Tibial nerve (tissue), 4 donors: Measurements from ENCODE around the gene ITIH3. TPM values are rescaled to one million over a fixed set of nuclear protein-coding genes. Genes with fewer than 3 reads are reported as not detected.

Experiments
- DNase-seq, 2 donors: peaks; one replicate each; pipeline ENCODE4 v3.0.0-alpha.2; 2019; ENCODE audit warnings: low spot score in 2 of 2
- H3K27ac ChIP-seq, 4 donors: fragments of 200-600 bp; sonication (generic) in 3 of 4; one replicate each; pipeline ENCODE4 v1.5.1; 2017 to 2019; ENCODE audit warnings: mild to moderate bottlenecking in 1 of 4
- H3K27me3 ChIP-seq, 2 donors: fragments of 200-600 bp; sonication (generic) in 1 of 2; one replicate each; pipeline versions ENCODE4 v1.5.1 to v1.6.0; 2017 to 2019
- H3K36me3 ChIP-seq, 3 donors: fragments of 200-600 bp; sonication (generic); one replicate each; pipeline ENCODE4 v1.5.1; 2018 to 2019
- H3K4me1 ChIP-seq, 4 donors: fragments of 200-600 bp; sonication (generic) in 3 of 4; one replicate each; pipeline ENCODE4 v1.5.1; 2017 to 2019
- H3K4me3 ChIP-seq, 4 donors: fragments of 200-600 bp; sonication (generic) in 3 of 4; one replicate each; pipeline ENCODE4 v1.5.1; 2017 to 2019; ENCODE audit warnings: mild to moderate bottlenecking in 1 of 4, moderate library complexity in 1 of 4
- H3K9me3 ChIP-seq, 4 donors: fragments of 200-600 bp; sonication (generic) in 3 of 4; one replicate each; pipeline ENCODE4 v1.5.1; 2017 to 2019
- EP300 ChIP-seq, 2 donors: sonication (generic); formaldehyde crosslinking; IDR thresholded peaks; one replicate each; pipeline ENCODE4 v1.6.1; 2017; ENCODE audit warnings: antibody characterized with exemption in 2 of 2, mild to moderate bottlenecking in 1 of 2
- POLR2A ChIP-seq, 2 donors: fragments of 450-650 bp; IDR thresholded peaks; one replicate each; pipeline ENCODE4 v1.6.1; 2017; ENCODE audit warnings: antibody characterized with exemption in 2 of 2, mild to moderate bottlenecking in 2 of 2, moderate library complexity in 2 of 2
- WGBS, 2 donors: methylation state at CpG; one replicate each; pipeline ENCODE4 v1.1.5; 2018; 5-methylcytosine and 5-hydroxymethylcytosine counted together
- total RNA-seq, 4 donors: library from RNA; depleted of rRNA; stranded (reverse); fragments of >200 nt; gene quantifications; one replicate each; pipeline ENCODE4 v1.1.0, GENCODE V29; 2016
- TF ChIP-seq, protein P1 (sequence below), 5 experiments: fragments of 200-600 bp in 3 of 5; fragments of 450-650 bp in 2 of 5; sonication (generic) in 3 of 5; IDR thresholded peaks; one replicate each; pipeline ENCODE4 v1.5.1; 2016 to 2019; ENCODE audit warnings: antibody characterized with exemption in 5 of 5, mild to moderate bottlenecking in 3 of 5, moderate library complexity in 2 of 5

ITIH3 gene
- total RNA-seq, 4 donors from 2014 or later: 9.4 to 29.6 (median 20.1) TPM

DNA sequence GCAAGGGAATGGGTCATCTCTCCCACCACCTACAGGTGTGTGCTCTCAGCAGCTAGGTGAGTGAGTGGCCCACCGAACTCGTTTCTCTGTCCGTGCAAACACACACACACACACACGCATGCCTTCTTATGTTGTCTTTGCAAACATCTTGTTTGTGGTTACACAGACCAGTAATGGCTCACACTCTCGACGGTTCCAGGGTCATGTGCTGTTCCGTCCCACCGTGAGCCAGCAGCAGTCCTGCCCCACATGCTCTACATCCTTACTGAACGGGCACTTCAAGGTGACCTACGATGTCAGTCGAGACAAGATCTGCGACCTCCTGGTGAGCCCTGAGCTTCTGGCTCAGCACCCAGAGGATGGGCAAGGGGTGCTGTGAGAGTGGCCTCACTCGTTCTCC, 12.9 kb upstream of the ITIH3 start:
- no peaks in the 10 kb centered on the region for H3K36me3 ChIP-seq
- 77 to 78% methylated on average over 13 of the region's 13 CpGs for WGBS, 2 donors
- H3K9me3 ChIP-seq: no peaks in the 10 kb centered on the region
- TF ChIP-seq EP300 (IDR thresholded peaks at IDR 0.05) (no peak), POLR2A (IDR thresholded peaks at IDR 0.05) (no peak)
- TF ChIP-seq, protein P1, sequence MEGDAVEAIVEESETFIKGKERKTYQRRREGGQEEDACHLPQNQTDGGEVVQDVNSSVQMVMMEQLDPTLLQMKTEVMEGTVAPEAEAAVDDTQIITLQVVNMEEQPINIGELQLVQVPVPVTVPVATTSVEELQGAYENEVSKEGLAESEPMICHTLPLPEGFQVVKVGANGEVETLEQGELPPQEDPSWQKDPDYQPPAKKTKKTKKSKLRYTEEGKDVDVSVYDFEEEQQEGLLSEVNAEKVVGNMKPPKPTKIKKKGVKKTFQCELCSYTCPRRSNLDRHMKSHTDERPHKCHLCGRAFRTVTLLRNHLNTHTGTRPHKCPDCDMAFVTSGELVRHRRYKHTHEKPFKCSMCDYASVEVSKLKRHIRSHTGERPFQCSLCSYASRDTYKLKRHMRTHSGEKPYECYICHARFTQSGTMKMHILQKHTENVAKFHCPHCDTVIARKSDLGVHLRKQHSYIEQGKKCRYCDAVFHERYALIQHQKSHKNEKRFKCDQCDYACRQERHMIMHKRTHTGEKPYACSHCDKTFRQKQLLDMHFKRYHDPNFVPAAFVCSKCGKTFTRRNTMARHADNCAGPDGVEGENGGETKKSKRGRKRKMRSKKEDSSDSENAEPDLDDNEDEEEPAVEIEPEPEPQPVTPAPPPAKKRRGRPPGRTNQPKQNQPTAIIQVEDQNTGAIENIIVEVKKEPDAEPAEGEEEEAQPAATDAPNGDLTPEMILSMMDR (IDR thresholded peaks at IDR 0.05): no peak
- H3K27ac ChIP-seq: no peak overlapping the region
- DNase-seq: peak in 1 of 2 donors; percentile 5
- H3K27me3 ChIP-seq: no peaks in the 10 kb centered on the region
- H3K4me3 ChIP-seq: no peak overlapping the region
- H3K4me1 ChIP-seq: no peaks in the 10 kb centered on the region

DNA sequence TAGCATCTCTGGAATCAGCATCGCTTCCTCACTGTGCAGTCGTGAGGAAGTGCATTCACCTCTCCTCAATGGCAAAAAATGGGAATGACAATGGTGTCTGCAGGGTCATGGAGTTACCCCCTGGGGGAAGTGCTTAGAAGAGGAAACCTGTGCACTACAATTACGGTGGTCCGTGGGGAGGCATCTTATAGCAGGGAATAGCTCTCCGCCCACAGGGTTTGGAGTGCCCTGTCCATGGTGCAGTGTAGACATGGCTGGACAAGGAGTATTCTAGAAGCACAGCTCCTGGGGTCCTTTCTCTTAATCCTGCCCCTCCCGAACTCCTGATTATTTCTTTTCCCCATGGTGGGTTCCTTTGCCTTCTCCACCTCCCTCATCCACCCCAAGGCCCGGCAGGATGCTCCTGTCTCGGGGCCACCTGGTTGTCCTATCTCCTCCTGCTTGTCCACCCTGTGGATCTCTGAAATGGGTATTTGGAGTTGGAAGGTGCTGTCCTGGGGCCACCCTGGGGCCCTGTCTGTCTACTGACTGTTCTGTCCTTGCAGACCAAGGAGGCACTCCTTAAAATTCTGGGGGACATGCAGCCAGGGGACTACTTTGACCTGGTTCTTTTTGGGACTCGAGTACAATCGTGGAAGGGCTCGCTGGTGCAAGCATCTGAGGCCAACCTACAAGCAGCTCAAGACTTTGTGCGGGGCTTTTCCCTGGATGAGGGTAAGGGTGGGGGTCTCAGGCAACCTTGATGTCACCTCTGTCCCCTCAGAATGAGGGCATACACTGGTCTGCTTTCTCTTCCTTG, 12.0 kb upstream of the ITIH3 start:
- DNase-seq: no peak
- TF ChIP-seq EP300 (IDR thresholded peaks at IDR 0.05) (no peak), POLR2A (IDR thresholded peaks at IDR 0.05) (no peak)
- TF ChIP-seq, protein P1 (IDR thresholded peaks at IDR 0.05): no peak
- Histone ChIP-seq H3K4me1 (peaks cover 0 to 2% (median 0%) of the 10 kb centered on the region in 4 donors), H3K4me3 (no peak overlapping the region), H3K36me3 (no peaks in the 10 kb centered on the region), H3K9me3 (no peaks in the 10 kb centered on the region), H3K27me3 (no peaks in the 10 kb centered on the region), H3K27ac (no peak overlapping the region)
- WGBS, 2 donors: 64 to 74% methylated on average over 12 of the region's 12 CpGs

DNA sequence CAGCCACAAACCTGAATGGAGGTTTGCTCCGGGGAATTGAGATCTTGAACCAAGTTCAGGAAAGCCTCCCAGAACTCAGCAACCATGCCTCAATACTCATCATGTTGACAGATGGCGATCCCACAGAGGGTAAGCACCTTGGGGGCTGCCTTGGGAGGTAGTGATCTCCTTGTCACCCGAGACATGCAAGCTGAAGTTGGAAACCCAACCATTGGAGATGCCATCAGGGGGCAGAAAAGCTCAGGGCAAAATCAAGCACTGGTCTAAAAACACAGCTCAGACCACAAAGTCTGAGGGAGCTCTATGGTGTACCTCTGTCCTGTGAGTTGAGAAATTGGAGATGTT, 11.4 kb upstream of the ITIH3 start:
- WGBS, 2 donors: 76 to 88% methylated on average over 3 of the region's 3 CpGs
- Histone ChIP-seq H3K4me1 (peaks cover 0 to 8% (median 0%) of the 10 kb centered on the region in 4 donors), H3K4me3 (no peak overlapping the region), H3K9me3 (no peaks in the 10 kb centered on the region), H3K27me3 (no peaks in the 10 kb centered on the region), H3K27ac (no peak overlapping the region), H3K36me3 (no peaks in the 10 kb centered on the region)
- no peak for DNase-seq
- TF ChIP-seq EP300 (IDR thresholded peaks at IDR 0.05): no peak
- no peak for TF ChIP-seq POLR2A (IDR thresholded peaks at IDR 0.05)
- TF ChIP-seq, protein P1 (IDR thresholded peaks at IDR 0.05): no peak

DNA sequence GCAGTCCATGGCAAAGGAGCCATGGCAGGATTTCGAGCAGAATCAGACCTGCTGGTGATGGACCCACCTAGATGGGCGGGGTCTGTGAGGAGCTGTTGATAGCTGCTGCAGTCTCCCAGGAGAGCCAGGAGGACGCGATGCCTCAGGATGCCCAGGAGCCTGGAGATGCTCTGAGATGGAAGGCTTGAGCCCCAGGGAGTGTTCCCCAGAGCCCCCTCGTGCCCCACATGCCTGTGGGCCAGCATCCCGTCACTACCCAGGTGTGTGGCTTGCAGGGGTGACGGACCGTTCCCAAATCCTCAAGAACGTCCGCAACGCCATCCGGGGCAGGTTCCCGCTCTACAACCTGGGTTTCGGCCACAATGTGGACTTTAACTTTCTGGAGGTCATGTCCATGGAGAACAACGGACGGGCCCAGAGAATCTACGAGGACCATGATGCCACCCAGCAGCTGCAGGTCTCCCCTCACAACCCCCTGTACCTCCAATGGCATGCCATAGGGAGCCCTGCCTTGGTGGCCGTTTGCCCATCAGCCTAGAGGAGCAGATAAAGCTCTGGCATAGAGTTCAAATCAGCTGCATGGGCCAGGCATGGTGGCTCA, 10.5 kb upstream of the ITIH3 start:
- Histone ChIP-seq H3K27me3 (no peaks in the 10 kb centered on the region), H3K27ac (no peak overlapping the region), H3K36me3 (no peaks in the 10 kb centered on the region), H3K4me1 (peaks cover 0 to 9% (median 0%) of the 10 kb centered on the region in 4 donors), H3K9me3 (no peaks in the 10 kb centered on the region), H3K4me3 (no peak overlapping the region)
- no peak for DNase-seq
- 84 to 91% methylated on average over 10 to 16 of the region's 18 CpGs for WGBS, 2 donors
- TF ChIP-seq, protein P1 (IDR thresholded peaks at IDR 0.05): no peak
- TF ChIP-seq POLR2A (IDR thresholded peaks at IDR 0.05) (no peak), EP300 (IDR thresholded peaks at IDR 0.05) (no peak)

DNA sequence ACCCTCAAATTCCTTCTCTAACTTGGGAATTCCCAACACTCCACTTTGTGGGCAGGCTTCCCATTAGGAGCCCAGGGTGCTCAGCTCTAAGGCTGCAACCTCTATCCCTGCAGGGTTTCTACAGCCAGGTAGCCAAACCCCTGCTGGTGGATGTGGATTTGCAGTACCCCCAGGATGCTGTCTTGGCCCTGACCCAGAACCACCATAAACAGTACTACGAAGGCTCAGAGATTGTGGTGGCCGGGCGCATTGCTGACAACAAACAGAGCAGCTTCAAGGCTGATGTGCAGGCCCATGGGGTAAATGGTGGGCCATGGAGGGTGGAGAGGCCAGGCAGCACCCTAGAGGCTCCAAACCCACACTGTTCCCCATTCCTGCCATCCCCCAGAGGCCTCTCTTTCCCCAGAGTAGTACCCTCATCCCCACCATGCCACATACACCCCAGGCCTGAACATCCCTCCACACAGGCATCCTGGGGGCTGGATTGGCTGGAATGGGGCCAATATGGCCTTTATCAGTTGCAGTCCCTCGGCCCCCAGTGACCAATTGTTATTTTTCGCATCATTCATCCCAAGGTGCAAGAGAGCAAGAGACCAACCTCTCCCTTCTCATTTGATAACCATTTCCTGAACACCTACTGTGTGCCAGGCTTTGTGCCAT, 9.5 kb upstream of the ITIH3 start:
- WGBS, 2 donors: 75 to 83% methylated on average over 5 of the region's 5 CpGs
- H3K27ac ChIP-seq: no peak overlapping the region

More for the DNA sequence above, 9.5 kb upstream of the ITIH3 start:
- no peak for DNase-seq
- Histone ChIP-seq H3K36me3 (no peaks in the 10 kb centered on the region), H3K4me1 (peaks cover 0 to 9% (median 0%) of the 10 kb centered on the region in 4 donors), H3K4me3 (no peak overlapping the region), H3K9me3 (no peaks in the 10 kb centered on the region), H3K27me3 (no peaks in the 10 kb centered on the region)
- TF ChIP-seq POLR2A (IDR thresholded peaks at IDR 0.05) (no peak), EP300 (IDR thresholded peaks at IDR 0.05) (no peak)
- TF ChIP-seq, protein P1 (IDR thresholded peaks at IDR 0.05): no peak
